Measurements from ENCODE around the gene LRRN4.
"Not testable (repeated sequence)": the region's sequence is repeated elsewhere in the genome, so short reads cannot be mapped to it uniquely, and the experiment has no call there.

LRRN4 gene

GRCh38 chr20:6051505-6051904 is 2.4 kb downstream of the LRRN4 start:
- H3K27ac Mint-ChIP-seq, result no peak overlapping the region
- H3K9me3 Mint-ChIP-seq (ENCODE audit: low read depth), result no peaks in the 10 kb centered on the region
- H3K4me1 Mint-ChIP-seq (ENCODE audit: low read depth), result peaks cover 5% of the 10 kb centered on the region
- peaks cover 14% of the 10 kb centered on the region for H3K27me3 Mint-ChIP-seq
- H3K4me3 Mint-ChIP-seq, result peak overlapping the region; percentile 20
- peaks cover 2% of the 10 kb centered on the region for H3K36me3 Mint-ChIP-seq

GRCh38 chr20:6048391-6048790 is 5.5 kb downstream of the LRRN4 start:
- Mint-ChIP-seq H3K27ac (no peak overlapping the region), H3K36me3 (peaks cover 4% of the 10 kb centered on the region), H3K9me3 (ENCODE audit: low read depth) (no peaks in the 10 kb centered on the region), H3K27me3 (peaks cover 11% of the 10 kb centered on the region), H3K4me1 (ENCODE audit: low read depth) (peaks cover 5% of the 10 kb centered on the region), H3K4me3 (no peak overlapping the region)

- H3K4me1 Mint-ChIP-seq (ENCODE audit: low read depth), result no peaks in the 10 kb centered on the region
- no peak overlapping the region for H3K4me3 Mint-ChIP-seq
- peaks cover 5% of the 10 kb centered on the region for H3K27me3 Mint-ChIP-seq
- peaks cover 6% of the 10 kb centered on the region for H3K36me3 Mint-ChIP-seq
- H3K27ac Mint-ChIP-seq, result no peak overlapping the region
- H3K9me3 Mint-ChIP-seq (ENCODE audit: low read depth), result no peaks in the 10 kb centered on the region
Observed at GRCh38 chr20:6046432-6046831, 7.4 kb downstream of the LRRN4 start.

GRCh38 chr20:6045566-6045965 is 8.3 kb downstream of the LRRN4 start:
- H3K4me3 Mint-ChIP-seq, result no peak overlapping the region
- H3K36me3 Mint-ChIP-seq, result peaks cover 7% of the 10 kb centered on the region
- H3K27me3 Mint-ChIP-seq, result peaks cover 3% of the 10 kb centered on the region
- no peaks in the 10 kb centered on the region for H3K4me1 Mint-ChIP-seq (ENCODE audit: low read depth)
- H3K9me3 Mint-ChIP-seq (ENCODE audit: low read depth), result no peaks in the 10 kb centered on the region
- H3K27ac Mint-ChIP-seq, result no peak overlapping the region

GRCh38 chr20:6044115-6044514 is 9.7 kb downstream of the LRRN4 start:
- H3K9me3 Mint-ChIP-seq (ENCODE audit: low read depth), result no peaks in the 10 kb centered on the region
- no peak overlapping the region for H3K27ac Mint-ChIP-seq
- no peak overlapping the region for H3K4me3 Mint-ChIP-seq

GRCh38 chr20:6041808-6042265 is 12.0 kb downstream of the LRRN4 start:
- peaks cover 18% of the 10 kb centered on the region for H3K36me3 Mint-ChIP-seq
- no peaks in the 10 kb centered on the region for H3K9me3 Mint-ChIP-seq (ENCODE audit: low read depth)
- no peak overlapping the region for H3K4me3 Mint-ChIP-seq
- H3K4me1 Mint-ChIP-seq (ENCODE audit: low read depth), result no peaks in the 10 kb centered on the region
- no peak overlapping the region for H3K27ac Mint-ChIP-seq
- no peaks in the 10 kb centered on the region for H3K27me3 Mint-ChIP-seq

More at GRCh38 chr20:6044115-6044514, 9.7 kb downstream of the LRRN4 start:
- no peaks in the 10 kb centered on the region for H3K4me1 Mint-ChIP-seq (ENCODE audit: low read depth)
- H3K27me3 Mint-ChIP-seq, result no peaks in the 10 kb centered on the region
- peaks cover 15% of the 10 kb centered on the region for H3K36me3 Mint-ChIP-seq

GRCh38 chr20:6040958-6041807 is 12.7 kb downstream of the LRRN4 start:
- H3K36me3 Mint-ChIP-seq, result peaks cover 14% of the 10 kb centered on the region
- no peaks in the 10 kb centered on the region for H3K27me3 Mint-ChIP-seq
- H3K9me3 Mint-ChIP-seq (ENCODE audit: low read depth), result no peaks in the 10 kb centered on the region
- H3K27ac Mint-ChIP-seq, result no peak overlapping the region
- no peak overlapping the region for H3K4me3 Mint-ChIP-seq
- H3K4me1 Mint-ChIP-seq (ENCODE audit: low read depth), result no peaks in the 10 kb centered on the region

GRCh38 chr20:6040540-6040939 is 13.3 kb downstream of the LRRN4 start:
- Mint-ChIP-seq H3K9me3 (ENCODE audit: low read depth) (no peaks in the 10 kb centered on the region), H3K27me3 (no peaks in the 10 kb centered on the region), H3K4me3 (no peak overlapping the region), H3K36me3 (peaks cover 14% of the 10 kb centered on the region), H3K4me1 (ENCODE audit: low read depth) (no peaks in the 10 kb centered on the region), H3K27ac (no peak overlapping the region)

GRCh38 chr20:6039766-6040165 is 14.1 kb downstream of the LRRN4 start:
- Mint-ChIP-seq H3K4me1 (ENCODE audit: low read depth) (peaks cover under 1% of the 10 kb centered on the region), H3K9me3 (ENCODE audit: low read depth) (no peaks in the 10 kb centered on the region), H3K4me3 (no peak overlapping the region), H3K27me3 (no peaks in the 10 kb centered on the region), H3K36me3 (peaks cover 16% of the 10 kb centered on the region), H3K27ac (no peak overlapping the region)

- Mint-ChIP-seq H3K27ac (no peak overlapping the region), H3K4me3 (no peak overlapping the region), H3K9me3 (ENCODE audit: low read depth) (no peaks in the 10 kb centered on the region), H3K27me3 (no peaks in the 10 kb centered on the region), H3K36me3 (peaks cover 20% of the 10 kb centered on the region), H3K4me1 (ENCODE audit: low read depth) (peaks cover 7% of the 10 kb centered on the region)
Observed at GRCh38 chr20:6038256-6038655, 15.6 kb downstream of the LRRN4 start.

GRCh38 chr20:6037082-6037481 is 16.8 kb downstream of the LRRN4 start:
- H3K27me3 Mint-ChIP-seq, result no peaks in the 10 kb centered on the region
- H3K36me3 Mint-ChIP-seq, result peaks cover 20% of the 10 kb centered on the region
- peaks cover 12% of the 10 kb centered on the region for H3K4me1 Mint-ChIP-seq (ENCODE audit: low read depth)
- no peak overlapping the region for H3K27ac Mint-ChIP-seq
- no peaks in the 10 kb centered on the region for H3K9me3 Mint-ChIP-seq (ENCODE audit: low read depth)
- no peak overlapping the region for H3K4me3 Mint-ChIP-seq

GRCh38 chr20:6036213-6036612 is 17.6 kb downstream of the LRRN4 start:
- Mint-ChIP-seq H3K27me3 (no peaks in the 10 kb centered on the region), H3K9me3 (ENCODE audit: low read depth) (no peaks in the 10 kb centered on the region), H3K4me3 (no peak overlapping the region), H3K4me1 (ENCODE audit: low read depth) (peaks cover 15% of the 10 kb centered on the region), H3K36me3 (peaks cover 20% of the 10 kb centered on the region), H3K27ac (no peak overlapping the region)

GRCh38 chr20:6034134-6034969 is 19.5 kb downstream of the LRRN4 start:
- H3K36me3 Mint-ChIP-seq, result peaks cover 12% of the 10 kb centered on the region
- H3K27me3 Mint-ChIP-seq, result no peaks in the 10 kb centered on the region
- peaks cover 30% of the 10 kb centered on the region for H3K4me1 Mint-ChIP-seq (ENCODE audit: low read depth)
- no peaks in the 10 kb centered on the region for H3K9me3 Mint-ChIP-seq (ENCODE audit: low read depth)
- peak overlapping the region; percentile 23 for H3K27ac Mint-ChIP-seq
- no peak overlapping the region for H3K4me3 Mint-ChIP-seq

GRCh38 chr20:6032907-6033306 is 21.0 kb downstream of the LRRN4 start:
- H3K4me3 Mint-ChIP-seq, H3K27me3 Mint-ChIP-seq: not testable (repeated sequence)

GRCh38 chr20:6030453-6031080 is 23.3 kb downstream of the LRRN4 start:
- Mint-ChIP-seq H3K4me1 (ENCODE audit: low read depth) (peaks cover 52% of the 10 kb centered on the region), H3K9me3 (ENCODE audit: low read depth) (no peaks in the 10 kb centered on the region), H3K27ac (peak overlapping the region; percentile 50), H3K36me3 (peaks cover 15% of the 10 kb centered on the region), H3K4me3 (peak overlapping the region; percentile 1), H3K27me3 (no peaks in the 10 kb centered on the region)

More at GRCh38 chr20:6032907-6033306, 21.0 kb downstream of the LRRN4 start:
- Mint-ChIP-seq H3K4me1 (ENCODE audit: low read depth) (peaks cover 36% of the 10 kb centered on the region), H3K36me3 (peaks cover 12% of the 10 kb centered on the region)
- not testable (repeated sequence) for H3K9me3 Mint-ChIP-seq (ENCODE audit: low read depth); H3K27ac Mint-ChIP-seq

Measured in activated naive CD8-positive, alpha-beta T cell (primary cell).